Upper lobe of left lung (tissue), 4 donors: ENCODE data around the gene DIP2C.

Experiments
- POLR2A ChIP-seq, 4 donors: fragments of 450-650 bp; IDR thresholded peaks; one replicate each; pipeline ENCODE4 v1.5.1; 2016 to 2017; ENCODE audit warnings: antibody characterized with exemption in 4 of 4, mild to moderate bottlenecking in 2 of 4
- TF ChIP-seq, protein P1 (sequence below), 6 experiments: fragments of 450-650 bp in 4 of 6; fragments of 200-600 bp in 2 of 6; sonication (generic) in 2 of 6; IDR thresholded peaks; one replicate each; pipeline ENCODE4 v1.5.1; 2016 to 2019; ENCODE audit warnings: antibody characterized with exemption in 6 of 6

DNA sequence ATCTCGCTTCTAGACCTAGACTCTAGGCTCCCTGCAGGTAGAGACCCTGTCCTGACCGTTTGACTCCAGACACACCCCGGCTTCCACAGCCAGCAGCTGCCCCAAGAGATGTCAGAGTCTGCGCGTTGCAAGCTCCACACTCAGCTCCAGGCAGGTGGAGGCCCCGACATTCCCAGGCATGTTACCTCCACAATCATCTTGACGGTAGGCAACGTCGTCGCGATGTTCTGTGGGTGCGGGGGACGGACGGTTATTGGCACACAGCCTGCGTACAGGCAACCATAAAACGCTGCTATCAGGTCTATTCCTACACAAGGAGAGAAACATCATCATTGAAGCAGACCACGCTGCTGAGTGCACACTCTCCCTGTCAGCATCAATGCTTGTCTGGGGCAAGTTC, 341.0 kb downstream of the DIP2C start:
- TF ChIP-seq, protein P1, sequence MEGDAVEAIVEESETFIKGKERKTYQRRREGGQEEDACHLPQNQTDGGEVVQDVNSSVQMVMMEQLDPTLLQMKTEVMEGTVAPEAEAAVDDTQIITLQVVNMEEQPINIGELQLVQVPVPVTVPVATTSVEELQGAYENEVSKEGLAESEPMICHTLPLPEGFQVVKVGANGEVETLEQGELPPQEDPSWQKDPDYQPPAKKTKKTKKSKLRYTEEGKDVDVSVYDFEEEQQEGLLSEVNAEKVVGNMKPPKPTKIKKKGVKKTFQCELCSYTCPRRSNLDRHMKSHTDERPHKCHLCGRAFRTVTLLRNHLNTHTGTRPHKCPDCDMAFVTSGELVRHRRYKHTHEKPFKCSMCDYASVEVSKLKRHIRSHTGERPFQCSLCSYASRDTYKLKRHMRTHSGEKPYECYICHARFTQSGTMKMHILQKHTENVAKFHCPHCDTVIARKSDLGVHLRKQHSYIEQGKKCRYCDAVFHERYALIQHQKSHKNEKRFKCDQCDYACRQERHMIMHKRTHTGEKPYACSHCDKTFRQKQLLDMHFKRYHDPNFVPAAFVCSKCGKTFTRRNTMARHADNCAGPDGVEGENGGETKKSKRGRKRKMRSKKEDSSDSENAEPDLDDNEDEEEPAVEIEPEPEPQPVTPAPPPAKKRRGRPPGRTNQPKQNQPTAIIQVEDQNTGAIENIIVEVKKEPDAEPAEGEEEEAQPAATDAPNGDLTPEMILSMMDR (IDR thresholded peaks at IDR 0.05), result no peak
- TF ChIP-seq POLR2A (IDR thresholded peaks at IDR 0.05), result no peak
